CD4-positive, alpha-beta T cell treated with Interferon gamma for 1 hour (primary cell): ENCODE results near the gene MYO1C.

Source experiments
- DNase-seq: peaks from one replicate; pipeline ENCODE4 v3.0.0-alpha.2; 2020

MYO1C gene, protein sequence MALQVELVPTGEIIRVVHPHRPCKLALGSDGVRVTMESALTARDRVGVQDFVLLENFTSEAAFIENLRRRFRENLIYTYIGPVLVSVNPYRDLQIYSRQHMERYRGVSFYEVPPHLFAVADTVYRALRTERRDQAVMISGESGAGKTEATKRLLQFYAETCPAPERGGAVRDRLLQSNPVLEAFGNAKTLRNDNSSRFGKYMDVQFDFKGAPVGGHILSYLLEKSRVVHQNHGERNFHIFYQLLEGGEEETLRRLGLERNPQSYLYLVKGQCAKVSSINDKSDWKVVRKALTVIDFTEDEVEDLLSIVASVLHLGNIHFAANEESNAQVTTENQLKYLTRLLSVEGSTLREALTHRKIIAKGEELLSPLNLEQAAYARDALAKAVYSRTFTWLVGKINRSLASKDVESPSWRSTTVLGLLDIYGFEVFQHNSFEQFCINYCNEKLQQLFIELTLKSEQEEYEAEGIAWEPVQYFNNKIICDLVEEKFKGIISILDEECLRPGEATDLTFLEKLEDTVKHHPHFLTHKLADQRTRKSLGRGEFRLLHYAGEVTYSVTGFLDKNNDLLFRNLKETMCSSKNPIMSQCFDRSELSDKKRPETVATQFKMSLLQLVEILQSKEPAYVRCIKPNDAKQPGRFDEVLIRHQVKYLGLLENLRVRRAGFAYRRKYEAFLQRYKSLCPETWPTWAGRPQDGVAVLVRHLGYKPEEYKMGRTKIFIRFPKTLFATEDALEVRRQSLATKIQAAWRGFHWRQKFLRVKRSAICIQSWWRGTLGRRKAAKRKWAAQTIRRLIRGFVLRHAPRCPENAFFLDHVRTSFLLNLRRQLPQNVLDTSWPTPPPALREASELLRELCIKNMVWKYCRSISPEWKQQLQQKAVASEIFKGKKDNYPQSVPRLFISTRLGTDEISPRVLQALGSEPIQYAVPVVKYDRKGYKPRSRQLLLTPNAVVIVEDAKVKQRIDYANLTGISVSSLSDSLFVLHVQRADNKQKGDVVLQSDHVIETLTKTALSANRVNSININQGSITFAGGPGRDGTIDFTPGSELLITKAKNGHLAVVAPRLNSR

DNA sequence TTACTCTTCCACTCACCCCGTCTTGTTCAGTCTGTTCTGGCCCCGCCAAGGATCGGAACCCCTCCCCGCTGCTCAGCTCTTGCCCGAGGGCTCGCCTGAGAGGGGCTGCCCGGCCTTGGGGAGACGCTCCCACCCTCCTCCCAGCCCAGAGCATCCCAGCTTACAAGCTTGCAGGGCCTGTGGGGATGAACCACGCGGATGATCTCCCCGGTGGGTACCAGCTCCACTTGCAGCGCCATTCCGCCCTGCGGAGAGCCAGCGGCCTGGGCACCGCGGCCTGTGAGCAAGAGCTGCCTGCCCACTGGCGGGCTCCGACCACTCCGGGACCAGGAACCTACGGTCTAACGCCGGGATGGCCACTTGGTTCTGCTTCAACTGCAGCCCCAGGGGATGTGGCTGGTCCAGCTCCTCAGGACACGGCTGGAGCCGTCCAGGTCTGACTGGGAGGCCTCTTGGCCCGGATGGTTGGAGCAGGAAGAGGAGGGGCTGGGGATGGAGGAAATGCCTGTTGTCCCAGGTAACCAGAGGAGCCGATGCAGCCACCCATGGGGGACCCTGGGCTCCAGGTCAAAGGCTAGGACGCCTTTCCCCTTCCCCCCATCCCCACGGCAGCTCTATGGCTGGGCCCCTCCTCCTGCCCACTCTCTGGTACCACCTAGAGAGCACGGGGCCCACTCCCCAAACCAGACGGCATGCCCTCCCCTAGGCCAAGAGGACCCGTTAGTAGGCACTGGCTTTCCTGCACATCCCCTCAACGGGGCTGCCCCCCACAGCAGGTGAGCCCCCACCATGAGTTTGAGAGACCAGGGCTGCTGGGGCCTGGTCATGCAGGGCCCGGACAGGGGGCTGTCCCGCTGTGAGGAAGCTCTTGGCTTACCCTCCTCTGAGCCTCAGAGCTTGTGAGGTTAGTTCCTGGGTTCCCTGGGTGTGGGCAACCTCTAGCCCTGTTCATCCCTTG is at the start of gene MYO1C:
TSS of gene MYO1C (minus strand) at position 438 of the 958 bp plus-strand sequence. CDS start at position 239, 199 bp downstream.
- DNase-seq, result no peak

DNA sequence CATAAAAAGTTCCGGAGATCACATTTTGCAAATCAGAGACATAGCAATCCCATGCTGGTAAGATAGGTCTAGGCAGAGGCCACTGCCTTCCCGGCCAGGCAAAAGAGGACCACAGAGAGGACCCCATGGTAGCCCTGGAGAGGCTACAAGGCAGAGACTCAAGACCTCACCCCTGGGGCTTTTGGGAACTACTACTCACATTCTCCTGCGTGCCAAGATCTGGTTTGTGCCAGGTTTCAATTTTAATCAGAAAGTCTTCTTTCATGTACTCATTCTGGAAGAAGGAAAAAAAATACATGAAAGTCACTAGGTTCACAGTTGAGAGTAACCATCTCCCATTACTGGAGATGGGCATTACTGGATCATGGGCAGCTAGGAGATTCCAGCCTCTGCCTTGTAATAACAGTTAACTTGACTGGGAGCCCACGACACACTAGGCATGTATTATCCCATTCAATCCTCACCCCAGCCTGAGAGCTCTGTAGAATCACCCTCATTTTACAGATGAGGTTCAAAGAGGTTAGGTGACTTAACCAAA is 49.0 kb upstream of the MYO1C start:
- no peak for DNase-seq

DNA sequence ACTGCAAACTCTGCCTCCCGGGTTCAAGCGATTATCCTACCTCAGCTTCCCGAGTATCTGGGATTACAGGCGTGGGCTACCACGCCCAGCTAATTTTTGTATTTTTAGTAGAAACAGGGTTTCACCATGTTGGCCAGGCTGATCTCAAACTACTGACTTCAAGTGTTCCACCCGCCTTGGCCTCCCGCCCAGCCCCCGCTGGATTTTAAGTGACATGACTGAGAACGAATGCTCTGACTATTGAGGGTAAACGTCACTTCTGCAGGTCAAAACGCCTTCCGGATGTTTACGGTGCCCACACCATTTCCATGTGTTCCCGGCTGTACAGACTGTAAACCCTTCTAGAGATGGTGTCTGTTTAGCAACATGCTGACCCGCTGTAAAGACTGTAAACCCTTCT is 47.3 kb upstream of the MYO1C start:
- DNase-seq, result no peak

DNA sequence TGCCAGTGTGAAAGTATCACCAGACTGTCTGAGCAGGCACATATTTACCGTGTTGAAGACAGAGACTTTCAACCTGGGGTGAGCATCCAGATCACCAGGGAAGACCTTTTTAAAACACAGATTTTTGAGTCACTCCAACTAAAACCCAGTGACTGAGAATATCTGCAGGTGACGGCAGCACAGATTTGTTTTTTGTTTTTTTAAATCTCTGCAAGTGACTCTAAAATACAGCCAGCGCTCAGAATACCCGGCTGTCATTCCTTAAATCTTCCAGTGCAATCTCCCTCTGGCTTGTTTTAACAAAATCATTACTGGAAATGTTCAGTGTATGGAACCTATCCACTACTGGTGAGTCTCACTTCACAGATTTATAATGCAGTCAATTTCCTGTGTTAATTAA is 43.3 kb upstream of the MYO1C start:
- DNase-seq, result no peak

DNA sequence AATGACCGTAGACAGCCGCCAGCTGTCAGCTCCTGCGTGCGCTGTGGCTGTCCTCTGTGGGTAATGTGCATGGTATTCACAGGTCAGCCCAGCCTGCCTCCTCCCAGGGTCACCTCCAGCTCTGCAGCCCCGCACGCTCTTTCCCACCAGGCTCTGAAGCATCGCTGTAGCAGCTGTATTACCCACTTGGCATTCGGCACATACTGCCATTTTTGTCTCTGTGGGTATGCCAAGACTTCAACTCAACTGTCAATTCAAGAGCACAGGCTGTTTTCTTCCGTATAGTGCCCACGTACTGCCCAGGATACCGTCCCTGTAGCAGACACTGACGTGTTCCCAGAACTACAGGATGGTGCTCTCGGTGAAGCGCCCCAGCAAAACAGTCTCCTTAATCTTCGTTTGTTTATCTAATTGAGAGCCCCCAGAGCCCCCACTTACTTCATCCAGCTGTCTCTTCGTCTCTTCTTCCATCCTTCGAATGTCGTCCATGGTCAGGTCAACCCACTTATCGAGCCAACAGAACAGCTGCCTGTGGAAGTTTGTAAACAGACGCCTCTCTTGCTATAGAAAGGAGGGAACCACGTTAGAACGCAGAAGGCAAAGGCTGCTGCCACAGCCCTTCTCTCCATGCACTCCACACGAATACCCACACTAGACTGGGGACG is 41.3 kb upstream of the MYO1C start:
- no peak for DNase-seq

DNA sequence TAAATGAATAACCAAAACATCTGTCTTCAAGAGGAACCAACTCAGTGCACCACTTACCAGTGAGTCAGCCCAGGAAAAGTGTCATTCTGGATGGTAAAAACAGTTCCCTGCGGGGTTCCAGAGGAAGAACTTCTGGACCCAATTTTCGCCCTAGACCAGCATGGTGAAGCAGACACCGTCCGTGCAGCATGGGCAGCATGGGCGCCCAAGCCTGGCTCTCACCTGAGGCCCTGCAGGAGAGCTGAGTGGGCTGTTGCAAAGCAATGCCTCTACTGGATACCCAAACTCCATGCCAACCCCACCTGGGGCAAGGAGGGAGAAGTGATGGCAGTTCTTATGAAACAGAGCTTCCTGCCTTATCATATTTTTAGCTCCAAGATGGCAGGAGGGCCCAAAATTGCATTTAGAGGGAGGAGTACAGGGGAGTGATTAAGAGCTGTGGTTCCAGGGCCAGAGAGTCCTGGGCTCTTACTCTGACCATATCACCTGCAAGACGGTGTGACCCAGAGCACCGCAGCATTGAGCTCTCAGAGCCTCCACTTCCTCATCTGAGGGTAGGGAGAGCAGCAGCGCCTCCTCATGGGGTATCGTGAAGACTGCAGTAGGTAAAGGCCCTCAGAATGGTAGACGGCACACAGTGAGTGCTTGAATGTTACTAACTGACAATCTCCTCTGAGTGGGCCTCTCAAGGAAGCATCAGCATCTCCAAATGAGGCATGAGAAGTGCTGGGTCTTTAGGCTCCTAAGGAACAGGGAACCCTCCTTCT is 40.5 kb upstream of the MYO1C start:
- peak; percentile 47 for DNase-seq

DNA sequence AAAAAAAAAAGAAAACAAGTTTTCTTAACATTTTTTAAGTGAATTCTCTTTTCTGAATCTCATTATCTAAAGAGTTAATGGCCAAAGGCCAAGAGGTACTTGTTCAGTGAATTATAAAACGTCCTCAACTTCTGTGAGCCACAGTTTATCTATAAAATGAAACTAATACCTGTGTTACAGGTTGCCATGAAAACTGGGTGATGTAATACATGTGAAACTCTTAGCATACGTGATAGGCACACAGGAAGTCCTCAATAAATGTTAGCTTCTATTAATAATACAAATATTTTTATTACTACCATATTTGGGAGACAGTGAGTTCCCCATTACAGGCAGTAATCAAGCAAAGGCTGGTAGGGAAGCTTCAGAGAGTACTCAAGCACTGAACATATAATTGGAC is 37.4 kb upstream of the MYO1C start:
- DNase-seq, result no peak

DNA sequence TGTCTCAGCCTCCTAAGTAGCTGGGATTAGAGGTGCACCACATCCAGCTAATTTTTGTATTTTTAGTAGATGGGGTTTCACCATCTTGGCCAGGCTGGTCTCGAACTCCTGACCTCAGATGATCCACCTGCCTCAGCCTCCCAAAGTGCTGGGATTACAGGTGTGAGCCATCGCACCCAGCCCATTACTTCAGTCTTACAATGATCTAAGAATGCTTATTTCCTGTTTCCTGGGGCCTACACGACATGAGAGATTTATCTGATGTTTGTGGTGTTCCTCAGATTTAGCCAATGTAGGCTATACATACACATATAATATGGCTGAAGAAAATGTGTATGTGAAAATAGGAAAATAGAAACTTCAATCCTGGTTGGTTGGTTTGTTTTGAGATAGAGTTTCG is 34.4 kb upstream of the MYO1C start:
- DNase-seq, result peak; percentile 8

DNA sequence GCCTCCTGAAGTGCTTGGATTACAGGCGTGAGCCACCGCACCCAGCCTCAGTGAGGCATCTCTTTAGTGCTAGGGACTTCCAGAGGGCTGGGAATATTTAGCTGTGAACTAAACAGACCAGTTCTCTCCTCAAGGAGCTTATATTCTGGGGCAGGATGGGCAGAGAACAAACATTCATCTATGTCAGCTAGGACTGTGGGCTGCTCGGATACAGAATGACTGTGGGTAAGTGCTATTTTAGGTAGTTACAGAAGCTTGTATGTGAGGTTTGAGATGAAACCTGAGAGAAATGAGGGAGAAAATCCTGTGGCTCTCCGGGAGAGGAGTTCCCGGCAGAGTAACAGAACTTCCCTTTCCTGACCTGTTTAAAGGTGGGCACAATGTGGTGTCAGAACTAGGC is 30.1 kb upstream of the MYO1C start:
- no peak for DNase-seq

DNA sequence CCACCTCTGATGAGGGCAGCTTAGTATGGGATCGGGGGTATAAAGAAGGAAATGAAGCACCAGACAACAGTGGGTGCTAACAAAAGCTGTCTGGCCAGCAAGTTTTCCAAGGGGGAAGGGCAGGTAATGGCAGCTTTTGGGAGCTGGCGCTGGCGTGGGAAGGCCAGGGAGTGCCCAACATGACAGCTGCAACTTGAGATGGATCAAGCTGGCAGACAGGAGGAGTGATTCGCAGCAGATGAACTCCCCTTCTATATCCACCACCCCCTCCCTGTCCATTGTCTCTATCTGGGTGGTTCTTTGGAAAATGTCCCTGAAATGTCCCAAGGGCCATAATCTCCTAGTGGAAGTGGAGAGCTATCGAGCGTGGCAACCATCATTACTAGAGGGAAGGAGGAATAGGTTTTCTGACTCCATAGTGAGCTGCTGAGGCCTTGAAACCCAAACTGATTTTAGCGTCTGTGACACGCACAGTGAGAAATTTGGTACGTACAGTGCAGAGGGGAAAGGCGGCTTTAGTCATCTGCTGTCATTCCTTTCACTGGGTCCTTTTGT is 28.7 kb upstream of the MYO1C start:
- DNase-seq, result no peak

DNA sequence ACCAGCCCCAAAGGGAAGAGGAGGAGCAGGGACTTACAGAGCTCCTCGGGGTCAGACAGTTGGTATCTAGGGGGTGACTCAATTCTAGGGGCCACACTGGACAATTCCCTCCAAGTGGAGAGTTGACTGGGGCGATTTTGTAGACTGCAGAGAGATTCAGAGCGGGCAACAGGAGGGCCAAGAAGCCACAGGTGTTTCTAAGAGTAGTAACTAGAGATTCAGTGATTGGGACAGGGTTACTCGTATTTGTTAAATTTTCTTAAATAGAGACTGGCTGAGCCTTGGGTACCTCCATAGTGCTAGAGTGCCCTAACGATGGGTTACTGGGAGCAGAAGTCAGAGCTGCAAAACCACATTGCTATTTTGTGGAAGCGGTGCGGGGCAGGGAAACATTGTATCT is 27.2 kb upstream of the MYO1C start:
- no peak for DNase-seq

DNA sequence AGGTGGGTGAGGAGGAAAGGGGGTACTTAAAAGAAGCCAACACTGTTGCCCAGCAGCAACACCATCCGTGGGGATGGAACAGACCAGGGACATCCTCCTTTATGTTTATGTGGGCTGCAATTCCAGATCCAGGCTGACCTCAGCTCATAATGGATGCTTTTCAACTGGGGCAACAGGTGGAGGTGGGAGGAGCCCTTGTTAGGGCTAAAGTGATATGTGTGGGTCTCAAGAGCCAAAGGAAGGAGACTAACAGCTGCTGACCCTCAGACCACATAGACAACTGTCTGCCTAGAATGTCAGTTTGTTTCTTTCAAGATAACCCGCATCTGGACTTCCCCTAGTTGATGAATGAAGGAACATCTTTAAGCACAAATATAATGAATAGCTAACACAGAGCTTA is 25.9 kb upstream of the MYO1C start:
- no peak for DNase-seq

DNA sequence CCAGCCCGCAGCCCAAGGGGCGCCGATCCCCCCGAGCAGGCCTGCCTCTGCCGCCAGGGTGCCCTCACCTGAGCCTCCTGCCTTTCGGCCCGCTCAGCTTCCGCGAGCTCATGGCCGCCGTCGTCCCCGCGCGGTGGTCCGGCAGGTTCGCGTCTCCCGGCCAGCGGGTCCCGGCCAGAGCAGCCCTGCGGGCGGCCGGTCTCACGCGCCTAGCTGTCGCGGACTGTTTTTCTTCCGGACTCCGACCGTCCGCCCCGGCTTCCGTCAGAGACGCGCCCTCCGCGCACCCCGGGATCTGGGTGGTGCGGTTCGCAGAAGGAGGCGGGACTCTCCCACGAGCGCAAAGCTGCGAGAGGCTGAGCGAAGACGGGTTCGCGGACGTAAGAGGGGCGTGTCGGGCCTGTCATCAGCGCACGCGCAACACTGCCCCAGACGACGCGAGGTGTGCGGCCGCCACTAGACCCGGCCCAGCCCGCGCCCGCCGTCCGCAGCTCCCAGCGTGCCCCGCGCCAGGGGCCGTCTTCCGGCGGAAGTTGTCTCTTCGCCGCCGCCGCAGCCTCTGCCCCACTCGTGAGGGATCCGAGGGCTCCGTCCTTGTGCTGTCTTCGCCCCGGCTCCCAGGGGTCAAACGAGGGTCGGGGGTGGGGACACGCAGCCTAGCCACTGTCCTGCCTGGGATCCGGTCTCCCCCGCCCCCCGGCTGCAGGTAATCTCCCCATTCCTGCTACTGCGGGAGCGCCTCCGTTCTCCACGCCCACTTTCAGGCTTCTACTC is 24.1 kb upstream of the MYO1C start, which contains the start of gene INPP5K:
TSS of gene INPP5K (minus strand) at position 225 of the 774 bp plus-strand sequence. CDS start at position 112, 113 bp downstream.
- DNase-seq, result peak; percentile 99

DNA sequence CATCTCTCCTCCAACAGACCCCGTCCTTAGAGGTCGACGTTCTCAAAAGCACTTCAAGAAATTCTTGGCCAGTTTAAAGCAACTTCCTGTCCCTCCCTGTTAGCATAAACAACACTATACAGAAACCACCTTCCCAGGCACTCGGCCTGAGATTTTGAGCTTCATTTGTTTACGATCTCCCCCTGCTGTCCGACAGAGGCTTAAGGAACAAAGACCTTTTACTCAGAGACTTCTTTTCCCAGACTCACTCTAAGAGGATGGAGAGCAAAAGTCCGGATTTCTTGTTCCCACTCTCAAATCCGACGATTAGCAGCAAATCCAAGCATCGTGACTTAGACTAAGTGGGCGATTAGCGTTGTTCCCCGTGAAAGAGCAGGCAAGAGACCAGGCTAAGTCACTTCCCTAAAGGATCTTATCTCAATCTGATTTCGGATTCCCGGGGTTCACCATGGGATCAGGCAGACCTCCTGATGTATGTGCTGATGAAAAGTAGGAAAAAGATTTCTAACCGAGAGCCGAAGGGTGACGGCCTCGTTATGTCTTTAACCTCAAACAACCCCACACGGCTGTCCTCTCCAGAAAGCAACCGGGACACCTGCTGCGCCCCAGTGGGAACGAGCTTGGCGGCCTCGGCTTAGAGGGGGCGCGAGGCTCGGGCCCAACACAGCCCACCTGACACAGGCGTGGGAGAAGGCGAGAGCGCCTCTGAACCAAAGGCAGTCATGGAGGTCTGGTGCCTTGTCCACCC is 23.3 kb upstream of the MYO1C start:
- DNase-seq, result peak; percentile 65

DNA sequence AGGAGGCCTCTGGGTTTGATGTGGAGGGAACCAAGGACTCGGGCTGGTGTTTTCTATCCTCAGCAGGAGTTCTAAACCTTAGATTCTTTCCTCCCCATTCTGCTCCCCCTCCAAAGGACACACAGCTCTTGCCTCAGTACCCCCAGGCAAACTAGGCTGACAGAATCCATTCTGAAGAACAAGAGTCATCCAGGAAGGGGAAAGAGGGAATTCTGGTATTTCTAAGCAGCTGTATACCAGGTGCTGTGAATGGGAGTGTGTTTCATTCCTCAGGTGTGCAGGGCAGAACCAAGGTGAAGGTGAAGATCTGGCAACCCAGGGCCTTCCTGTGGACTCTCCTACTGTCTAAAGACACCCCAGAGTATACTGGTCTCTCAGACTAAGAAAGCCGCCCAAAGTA is 19.9 kb upstream of the MYO1C start:
- DNase-seq, result no peak

DNA sequence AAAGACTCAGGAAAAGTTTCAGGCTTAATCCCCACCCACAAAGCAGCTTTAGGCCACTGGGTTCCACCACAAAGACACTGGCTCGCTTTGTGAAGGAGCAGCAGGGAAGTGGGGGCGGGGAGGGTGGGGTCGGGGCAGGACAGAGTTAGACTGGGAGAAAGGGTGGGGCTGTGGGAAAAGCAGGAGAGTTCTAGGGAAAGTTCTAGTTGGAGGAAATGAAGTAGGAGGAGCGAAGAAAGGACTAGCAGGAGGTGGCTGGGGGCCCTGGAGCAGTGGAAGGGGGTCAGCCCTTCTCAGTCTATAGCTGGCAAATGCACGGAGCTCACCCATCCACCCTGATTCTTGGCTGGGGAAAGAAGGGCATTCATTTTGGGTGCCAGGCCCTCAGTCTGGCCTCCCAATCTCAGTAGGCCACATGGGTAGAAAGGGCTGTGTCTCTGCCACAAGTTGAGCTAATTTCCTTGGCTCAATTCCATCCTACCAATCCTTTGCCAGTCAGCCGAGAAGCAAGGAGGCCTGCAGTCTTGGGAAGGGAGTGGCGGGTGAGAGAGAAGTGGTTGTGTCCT is 19.4 kb upstream of the MYO1C start:
- DNase-seq, result no peak

DNA sequence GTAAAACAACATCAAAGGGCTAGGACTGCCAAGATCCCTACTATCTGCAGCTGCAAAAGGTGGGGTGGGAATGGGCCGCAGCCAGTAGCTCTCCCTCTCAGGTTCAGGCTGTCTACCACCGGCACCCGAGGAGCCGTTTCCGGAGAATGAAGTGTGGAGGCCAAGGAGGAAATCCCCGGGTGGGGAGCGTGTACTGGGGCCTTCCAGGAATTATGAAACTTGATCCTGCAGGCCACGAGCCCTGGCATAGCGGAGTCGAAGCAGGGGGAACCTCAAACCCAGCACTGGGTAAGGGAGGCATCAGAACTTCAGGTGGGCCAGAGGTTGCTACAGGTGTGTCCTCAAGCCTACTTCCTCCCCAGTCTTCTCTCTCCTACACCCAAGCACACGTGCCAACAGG is 18.8 kb upstream of the MYO1C start:
- no peak for DNase-seq

DNA sequence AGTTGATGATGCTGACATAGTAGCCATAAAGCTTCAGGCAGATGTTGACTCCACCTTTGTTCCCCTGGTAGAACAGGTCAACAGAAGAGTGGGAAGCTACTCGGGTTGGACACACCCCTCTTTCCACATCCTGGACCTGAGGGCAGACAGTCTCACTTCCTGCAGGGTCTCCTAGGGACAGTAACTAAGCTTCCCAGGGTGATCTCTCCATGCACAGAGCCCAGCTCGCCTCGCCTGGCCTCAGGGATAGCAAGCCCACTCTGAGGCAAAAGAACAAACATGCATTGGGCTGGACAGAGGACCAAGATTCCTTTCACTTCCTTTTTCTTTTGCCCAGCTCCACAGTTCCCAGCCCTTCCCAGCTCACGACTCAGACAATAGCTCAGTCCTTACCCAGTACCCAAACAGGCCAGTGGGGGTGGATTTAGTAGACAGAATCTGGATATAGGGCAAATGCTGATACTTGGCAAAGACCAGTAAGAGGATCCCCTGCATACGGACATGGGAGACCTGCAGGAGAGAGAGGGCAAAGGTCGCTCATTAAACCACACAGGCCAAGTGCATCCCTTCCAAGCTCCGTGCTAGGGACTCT is 16.9 kb upstream of the MYO1C start:
- no peak for DNase-seq
